Left lung (tissue), 10 donors: ENCODE results near the gene ZNF236. TPM values are rescaled to one million over a fixed set of nuclear protein-coding genes. Genes with fewer than 3 reads are reported as not detected.
A peak's percentile ranks its signal among the peaks of the same experiment; 100 is the strongest.

Experiments used
- ATAC-seq: fragments of 200-7000 bp; cut with Tn5 transposase; one replicate; pipeline ENCODE4 v1.9.1; 2020; ENCODE audit warnings: moderate library complexity
- DNase-seq, 4 donors: peaks; one replicate each; pipeline ENCODE4 v3.0.0-alpha.2; 2013 to 2020
- H3K27ac ChIP-seq, 2 donors: fragments of 200-600 bp; sonication (generic) in 1 of 2; one replicate each; pipeline versions ENCODE4 v1.5.0 to v1.8.0; 2020 to 2021
- H3K27me3 ChIP-seq, 2 donors: fragments of 200-600 bp; sonication (generic) in 1 of 2; one replicate each; pipeline versions ENCODE4 v1.5.0 to v1.8.0; 2020 to 2021
- H3K36me3 ChIP-seq, 2 donors: fragments of 200-600 bp; sonication (generic) in 1 of 2; one replicate each; pipeline versions ENCODE4 v1.5.0 to v1.8.0; 2020 to 2021
- H3K4me1 ChIP-seq, 2 donors: fragments of 200-600 bp; one replicate each; pipeline ENCODE4 v1.8.0; 2021
- H3K4me3 ChIP-seq, 2 donors: fragments of 200-600 bp; sonication (generic) in 1 of 2; one replicate each; pipeline versions ENCODE4 v1.5.0 to v1.8.0; 2020 to 2021; ENCODE audit warnings: mild to moderate bottlenecking in 1 of 2
- H3K9me3 ChIP-seq, 2 donors: fragments of 200-600 bp; sonication (generic) in 1 of 2; one replicate each; pipeline versions ENCODE4 v1.5.0 to v1.8.0; 2020 to 2021
- CTCF ChIP-seq, 2 donors: fragments of 200-600 bp; sonication (generic) in 1 of 2; IDR thresholded peaks; one replicate each; pipeline versions ENCODE4 v1.5.0 to v1.8.0; 2021; ENCODE audit warnings: antibody characterized with exemption in 2 of 2
- intact Hi-C, 2 donors: fragments of 100-400 bp; cut with DNase I; formaldehyde crosslinking; loops; one replicate each; pipeline versions ENCODE4 v1.11.2 to v1.14.2; 2022
- polyA plus RNA-seq, 6 donors: library from polyadenylated mRNA; unstranded; fragments of 120-200 nt; gene quantifications; one replicate each; pipeline ENCODE4 v1.2.1, GENCODE V29; 2013; ENCODE audit not compliant: insufficient read length in 6 of 6
- total RNA-seq, 2 donors: library from RNA; stranded (reverse); fragmentation: NEBNext Ultra II Directional; extraction: Animal tissue kit (Norgen Biotek cat#: 25700); gene quantifications; one replicate each; pipeline ENCODE4 v1.2.1, GENCODE V29; 2021
- donor health status: DM: no; HTN: yes; CAD: no.
- donor health status: DM: no; HTN: no; CAD: no.

ZNF236 gene
- total and polyA plus RNA-seq, 8 donors = 10.9 to 15.1 (median 12.5) TPM

DNA sequence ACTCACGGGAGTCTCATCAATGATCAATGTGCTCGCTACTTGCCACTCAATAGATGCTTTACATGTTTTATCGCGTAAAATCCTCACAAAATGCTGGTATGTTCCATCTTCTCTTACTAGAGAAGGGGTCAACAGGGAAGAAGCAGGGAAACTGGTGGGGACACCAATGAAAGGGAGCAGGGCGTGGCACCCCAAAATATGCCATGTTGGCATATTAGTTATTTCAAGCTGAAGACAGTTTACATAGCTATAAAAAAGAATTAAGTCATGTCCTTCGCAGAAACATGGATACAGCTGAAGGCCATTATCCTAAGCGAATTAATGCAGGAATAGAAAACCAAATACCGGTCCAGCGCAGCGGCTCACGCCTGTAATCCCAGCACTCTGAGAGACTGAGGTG lies 8.1 kb upstream of the ZNF236 start:
- intact Hi-C loops = no loop called here
- ATAC-seq = no peak

GRCh38 chr18:76816127-76816526 lies 6.2 kb upstream of the ZNF236 start:
- no peak for TF ChIP-seq CTCF (IDR thresholded peaks at IDR 0.05)
- H3K4me1 ChIP-seq = peaks cover 5 to 26% of the 10 kb centered on the region in 2 donors
- no peak for ATAC-seq
- H3K27me3 ChIP-seq = no peaks in the 10 kb centered on the region
- H3K36me3 ChIP-seq = peaks cover 0 to 13% of the 10 kb centered on the region in 2 donors
- no peak overlapping the region for H3K27ac ChIP-seq
- intact Hi-C loops = no loop called here
- no peak for DNase-seq
- no peak overlapping the region for H3K4me3 ChIP-seq
- H3K9me3 ChIP-seq = no peaks in the 10 kb centered on the region

More for the DNA sequence above, 8.1 kb upstream of the ZNF236 start:
- peaks cover 0 to 8% of the 10 kb centered on the region in 2 donors for H3K4me1 ChIP-seq
- TF ChIP-seq CTCF (IDR thresholded peaks at IDR 0.05) = no peak
- no peak for DNase-seq
- no peaks in the 10 kb centered on the region for H3K27me3 ChIP-seq
- H3K36me3 ChIP-seq = peaks cover 0 to 14% of the 10 kb centered on the region in 2 donors
- no peaks in the 10 kb centered on the region for H3K9me3 ChIP-seq
- no peak overlapping the region for H3K4me3 ChIP-seq
- H3K27ac ChIP-seq = no peak overlapping the region

- DNase-seq (no peak), ATAC-seq (no peak)
- intact Hi-C loops = no loop called here
- H3K4me3 ChIP-seq = no peak overlapping the region
- H3K9me3 ChIP-seq = no peaks in the 10 kb centered on the region
- H3K27ac ChIP-seq = no peak overlapping the region
- no peak for TF ChIP-seq CTCF (IDR thresholded peaks at IDR 0.05)
- no peaks in the 10 kb centered on the region for H3K27me3 ChIP-seq
- peaks cover 0 to 13% of the 10 kb centered on the region in 2 donors for H3K36me3 ChIP-seq
- peaks cover 6 to 28% of the 10 kb centered on the region in 2 donors for H3K4me1 ChIP-seq
These were observed 4.3 kb upstream of the ZNF236 start for GRCh38 chr18:76817888-76818611.

- peaks cover 0 to 13% of the 10 kb centered on the region in 2 donors for H3K36me3 ChIP-seq
- H3K9me3 ChIP-seq = no peaks in the 10 kb centered on the region
- H3K27me3 ChIP-seq = no peaks in the 10 kb centered on the region
- no peak overlapping the region for H3K27ac ChIP-seq
- H3K4me3 ChIP-seq = no peak overlapping the region
- H3K4me1 ChIP-seq = peaks cover 6 to 40% of the 10 kb centered on the region in 2 donors
- DNase-seq (no peak), ATAC-seq (no peak)
- TF ChIP-seq CTCF (IDR thresholded peaks at IDR 0.05) = no peak
- intact Hi-C loops = no loop called here
These were observed 2.8 kb upstream of the ZNF236 start for GRCh38 chr18:76819411-76820136.

- DNase-seq = no peak
- Histone ChIP-seq H3K4me3 (peak overlapping the region; percentile 88 to 91), H3K36me3 (no peaks in the 10 kb centered on the region), H3K27ac (peak overlapping the region; percentile 95 to 96), H3K9me3 (no peaks in the 10 kb centered on the region), H3K27me3 (no peaks in the 10 kb centered on the region), H3K4me1 (peaks cover 6 to 41% of the 10 kb centered on the region in 2 donors)
- peak; percentile 38 for ATAC-seq
- intact Hi-C loops = no loop called here
- TF ChIP-seq CTCF (IDR thresholded peaks at IDR 0.05) = no peak
These were observed 942 bp upstream of the ZNF236 start for GRCh38 chr18:76821356-76821874.
